Panc1 (cell line): ENCODE data around the gene PPHLN1.

Experiments
- POLR2AphosphoS5 ChIP-seq: IDR thresholded peaks from 2 replicates; pipeline ENCODE4 v1.6.1; 2012; ENCODE audit warnings: mild to moderate bottlenecking, low read depth, low read length, moderate library complexity
- SIN3A ChIP-seq: IDR thresholded peaks from 2 replicates; pipeline ENCODE4 v1.6.1; 2012; ENCODE audit warnings: low read depth, mild to moderate bottlenecking, low read length, moderate library complexity, borderline replicate concordance; ENCODE audit not compliant: insufficient read depth
- TF ChIP-seq, protein P1 (sequence below): fragments of 450-650 bp; IDR thresholded peaks from 2 replicates; pipeline ENCODE4 v1.5.1; 2017; ENCODE audit warnings: mild to moderate bottlenecking
- TF ChIP-seq, protein P2 (sequence below), 2 experiments: IDR thresholded peaks; 2 replicates each; pipeline ENCODE4 v1.6.1; 2011 to 2012; ENCODE audit warnings: low read depth in 2 of 2, control low read depth in 1 of 2, low read length in 1 of 2, mild to moderate bottlenecking in 1 of 2, moderate library complexity in 1 of 2; ENCODE audit not compliant: insufficient read depth in 1 of 2

DNA sequence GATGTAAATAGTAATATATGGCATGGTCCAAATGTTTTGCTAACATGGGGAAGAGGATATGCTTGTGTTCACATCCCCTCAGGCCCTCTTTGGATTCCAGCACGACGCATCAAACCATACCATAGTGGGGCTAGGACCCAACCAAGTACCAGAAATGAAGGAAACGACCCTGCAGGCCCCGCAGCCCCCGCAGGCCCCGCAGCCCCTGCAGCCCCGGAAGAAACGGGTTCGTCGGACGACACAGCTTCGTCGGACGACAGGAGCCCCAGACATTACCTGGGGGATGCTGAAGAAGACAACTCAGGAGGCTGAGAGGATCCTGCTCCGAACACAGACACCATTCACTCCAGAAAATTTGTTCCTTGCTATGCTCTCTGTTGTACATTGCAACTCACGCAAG, 119.9 kb downstream of the PPHLN1 start:
- TF ChIP-seq POLR2AphosphoS5 = no peak
- TF ChIP-seq, protein P1, sequence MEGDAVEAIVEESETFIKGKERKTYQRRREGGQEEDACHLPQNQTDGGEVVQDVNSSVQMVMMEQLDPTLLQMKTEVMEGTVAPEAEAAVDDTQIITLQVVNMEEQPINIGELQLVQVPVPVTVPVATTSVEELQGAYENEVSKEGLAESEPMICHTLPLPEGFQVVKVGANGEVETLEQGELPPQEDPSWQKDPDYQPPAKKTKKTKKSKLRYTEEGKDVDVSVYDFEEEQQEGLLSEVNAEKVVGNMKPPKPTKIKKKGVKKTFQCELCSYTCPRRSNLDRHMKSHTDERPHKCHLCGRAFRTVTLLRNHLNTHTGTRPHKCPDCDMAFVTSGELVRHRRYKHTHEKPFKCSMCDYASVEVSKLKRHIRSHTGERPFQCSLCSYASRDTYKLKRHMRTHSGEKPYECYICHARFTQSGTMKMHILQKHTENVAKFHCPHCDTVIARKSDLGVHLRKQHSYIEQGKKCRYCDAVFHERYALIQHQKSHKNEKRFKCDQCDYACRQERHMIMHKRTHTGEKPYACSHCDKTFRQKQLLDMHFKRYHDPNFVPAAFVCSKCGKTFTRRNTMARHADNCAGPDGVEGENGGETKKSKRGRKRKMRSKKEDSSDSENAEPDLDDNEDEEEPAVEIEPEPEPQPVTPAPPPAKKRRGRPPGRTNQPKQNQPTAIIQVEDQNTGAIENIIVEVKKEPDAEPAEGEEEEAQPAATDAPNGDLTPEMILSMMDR = no peak
- TF ChIP-seq, protein P2, sequence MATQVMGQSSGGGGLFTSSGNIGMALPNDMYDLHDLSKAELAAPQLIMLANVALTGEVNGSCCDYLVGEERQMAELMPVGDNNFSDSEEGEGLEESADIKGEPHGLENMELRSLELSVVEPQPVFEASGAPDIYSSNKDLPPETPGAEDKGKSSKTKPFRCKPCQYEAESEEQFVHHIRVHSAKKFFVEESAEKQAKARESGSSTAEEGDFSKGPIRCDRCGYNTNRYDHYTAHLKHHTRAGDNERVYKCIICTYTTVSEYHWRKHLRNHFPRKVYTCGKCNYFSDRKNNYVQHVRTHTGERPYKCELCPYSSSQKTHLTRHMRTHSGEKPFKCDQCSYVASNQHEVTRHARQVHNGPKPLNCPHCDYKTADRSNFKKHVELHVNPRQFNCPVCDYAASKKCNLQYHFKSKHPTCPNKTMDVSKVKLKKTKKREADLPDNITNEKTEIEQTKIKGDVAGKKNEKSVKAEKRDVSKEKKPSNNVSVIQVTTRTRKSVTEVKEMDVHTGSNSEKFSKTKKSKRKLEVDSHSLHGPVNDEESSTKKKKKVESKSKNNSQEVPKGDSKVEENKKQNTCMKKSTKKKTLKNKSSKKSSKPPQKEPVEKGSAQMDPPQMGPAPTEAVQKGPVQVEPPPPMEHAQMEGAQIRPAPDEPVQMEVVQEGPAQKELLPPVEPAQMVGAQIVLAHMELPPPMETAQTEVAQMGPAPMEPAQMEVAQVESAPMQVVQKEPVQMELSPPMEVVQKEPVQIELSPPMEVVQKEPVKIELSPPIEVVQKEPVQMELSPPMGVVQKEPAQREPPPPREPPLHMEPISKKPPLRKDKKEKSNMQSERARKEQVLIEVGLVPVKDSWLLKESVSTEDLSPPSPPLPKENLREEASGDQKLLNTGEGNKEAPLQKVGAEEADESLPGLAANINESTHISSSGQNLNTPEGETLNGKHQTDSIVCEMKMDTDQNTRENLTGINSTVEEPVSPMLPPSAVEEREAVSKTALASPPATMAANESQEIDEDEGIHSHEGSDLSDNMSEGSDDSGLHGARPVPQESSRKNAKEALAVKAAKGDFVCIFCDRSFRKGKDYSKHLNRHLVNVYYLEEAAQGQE (IDR thresholded peaks at IDR 0.05; ENCODE audit: insufficient read depth in 1 of 2, low read depth in 2 of 2, low read length in 1 of 2) = no peak
- TF ChIP-seq SIN3A = no peak
